Measurements from ENCODE around the gene MCCC1.

GRCh38 chr3:182980204-182981037 lies 118.9 kb downstream of the MCCC1 start, which contains the start of gene DCUN1D1:
- TF ChIP-seq, protein P1, sequence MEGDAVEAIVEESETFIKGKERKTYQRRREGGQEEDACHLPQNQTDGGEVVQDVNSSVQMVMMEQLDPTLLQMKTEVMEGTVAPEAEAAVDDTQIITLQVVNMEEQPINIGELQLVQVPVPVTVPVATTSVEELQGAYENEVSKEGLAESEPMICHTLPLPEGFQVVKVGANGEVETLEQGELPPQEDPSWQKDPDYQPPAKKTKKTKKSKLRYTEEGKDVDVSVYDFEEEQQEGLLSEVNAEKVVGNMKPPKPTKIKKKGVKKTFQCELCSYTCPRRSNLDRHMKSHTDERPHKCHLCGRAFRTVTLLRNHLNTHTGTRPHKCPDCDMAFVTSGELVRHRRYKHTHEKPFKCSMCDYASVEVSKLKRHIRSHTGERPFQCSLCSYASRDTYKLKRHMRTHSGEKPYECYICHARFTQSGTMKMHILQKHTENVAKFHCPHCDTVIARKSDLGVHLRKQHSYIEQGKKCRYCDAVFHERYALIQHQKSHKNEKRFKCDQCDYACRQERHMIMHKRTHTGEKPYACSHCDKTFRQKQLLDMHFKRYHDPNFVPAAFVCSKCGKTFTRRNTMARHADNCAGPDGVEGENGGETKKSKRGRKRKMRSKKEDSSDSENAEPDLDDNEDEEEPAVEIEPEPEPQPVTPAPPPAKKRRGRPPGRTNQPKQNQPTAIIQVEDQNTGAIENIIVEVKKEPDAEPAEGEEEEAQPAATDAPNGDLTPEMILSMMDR (IDR thresholded peaks at IDR 0.05): no peak
- peak; percentile 79 for TF ChIP-seq POLR2A (IDR thresholded peaks at IDR 0.05)
- TF ChIP-seq EP300 (IDR thresholded peaks at IDR 0.05): no peak
- TF ChIP-seq POLR2AphosphoS5 (IDR thresholded peaks at IDR 0.05): peak; percentile 61

Data from gastroesophageal sphincter (tissue), 3 donors.